Heart right ventricle (tissue), 16 donors: ENCODE data around the gene PAM16. TPM values are rescaled to one million over a fixed set of nuclear protein-coding genes. Genes with fewer than 3 reads are reported as not detected.

Source experiments
- ATAC-seq, 8 donors: fragments of 200-7000 bp; cut with Tn5 transposase; one replicate each; pipeline ENCODE4 v1.9.1; 2020; ENCODE audit warnings: mild to moderate bottlenecking in 8 of 8, moderate library complexity in 8 of 8, moderate number of reproducible peaks in 1 of 8
- DNase-seq, 2 donors: peaks; one replicate each; pipeline ENCODE4 v3.0.0-alpha.2; 2020
- H3K27ac ChIP-seq, 10 donors: fragments of 200-600 bp; sonication (generic) in 2 of 10; one replicate each; pipeline versions ENCODE4 v1.5.0 to v1.8.0; 2020 to 2022; ENCODE audit warnings: mild to moderate bottlenecking in 3 of 10
- H3K27me3 ChIP-seq, 7 donors: fragments of 200-600 bp; one replicate each; pipeline ENCODE4 v1.8.0; 2021 to 2022; ENCODE audit warnings: mild to moderate bottlenecking in 2 of 7
- H3K36me3 ChIP-seq, 9 donors: fragments of 200-600 bp; sonication (generic) in 1 of 9; one replicate each; pipeline versions ENCODE4 v1.5.0 to v1.8.0; 2020 to 2022; ENCODE audit warnings: mild to moderate bottlenecking in 2 of 9
- H3K4me1 ChIP-seq, 9 donors: fragments of 200-600 bp; sonication (generic) in 1 of 9; one replicate each; pipeline versions ENCODE4 v1.5.0 to v1.8.0; 2020 to 2022; ENCODE audit warnings: mild to moderate bottlenecking in 4 of 9
- H3K4me3 ChIP-seq, 10 donors: fragments of 200-600 bp; sonication (generic) in 2 of 10; one replicate each; pipeline versions ENCODE4 v1.5.0 to v1.8.0; 2020 to 2022; ENCODE audit warnings: mild to moderate bottlenecking in 7 of 10, moderate library complexity in 2 of 10
- H3K9me3 ChIP-seq, 11 donors: fragments of 200-600 bp in 10 of 11; sonication (generic) in 2 of 11; one replicate each; pipeline versions ENCODE4 v1.5.0 to v1.8.0; 2013 to 2022; ENCODE audit warnings: mild to moderate bottlenecking in 2 of 11, control low read depth in 1 of 11, moderate library complexity in 1 of 11
- WGBS, 2 donors: extraction: QIAGEN DNeasy Blood & Tissue Kit; methylation state at CpG; one replicate each; pipeline ENCODE4 v1.1.7; 2013; ENCODE audit warnings: inconsistent platforms in 1 of 2; 5-methylcytosine and 5-hydroxymethylcytosine counted together
- intact Hi-C, 10 donors: fragments of 100-400 bp; cut with DNase I; formaldehyde crosslinking; loops; one replicate each; pipeline versions ENCODE4 v1.11.1 to v1.14.2; 2022
- polyA plus RNA-seq, 2 donors: library from polyadenylated mRNA; stranded (reverse); fragments of 200-250 nt; gene quantifications; one replicate each; pipeline ENCODE4 v1.2.3, GENCODE V29; 2013
- total RNA-seq, 10 donors: library from RNA; stranded (reverse); fragmentation: NEBNext Ultra II Directional in 3 of 10; extraction: Animal tissue kit (Norgen Biotek cat#: 25700) in 3 of 10; gene quantifications; one replicate each; pipeline versions ENCODE4 v1.2.1 to v1.2.4, GENCODE V29; 2021 to 2023
- TF ChIP-seq, protein P1 (sequence below), 9 donors: fragments of 200-600 bp; sonication (generic) in 2 of 9; IDR thresholded peaks; one replicate each; pipeline versions ENCODE4 v1.5.0 to v1.8.0; 2021 to 2022; ENCODE audit warnings: antibody characterized with exemption in 9 of 9, mild to moderate bottlenecking in 5 of 9, moderate library complexity in 1 of 9
- donor health status: Arrhythmogenic right ventricular cardiomyopathy.
- donor health status: ischemic (EF 13 %, LVEDD 7.1; RV severe dilation, severe dysfunction).
- donor health status: healthy with polysubstance abuse.
- donor health status: DM: no; HTN: yes; CAD: no.
- donor health status: DM: no; HTN: no; CAD: no.
- donor health status: ischemic (EF 25% LVEDD 6.9; RV normal size, moderate dysfunction).
- donor health status: ischemic (EF 25% LVEDD 5.7; RV mildly dilated, moderate dysfunction).
- donor health status: healthy.
- donor health status: DM: yes; HTN: yes; CAD: no.
- donor health status: Ischemic cardiomyopathy.
- donor health status: ischemic (EF 35%, LVEDD 5.7; RV mildly dilated, moderate dysfunction).
- donor health status: nonischemic (EF 11% LVEDD 7.7; RV severe dilation, severe dysfunction).
- donor health status: DM: yes; HTN: yes; CAD: no.
- donor health status: PGD.
- donor health status: ischemic (EF 29% LVEDD 5.4; RV normal size, mild dysfunction).
- donor health status: nonischemic (EF 23%, LVEDD 6.1; RV moderate dilation, normal function).

PAM16 gene
- total and polyA plus RNA-seq, 12 donors, result 44.2 to 288 (median 59.0) TPM

DNA sequence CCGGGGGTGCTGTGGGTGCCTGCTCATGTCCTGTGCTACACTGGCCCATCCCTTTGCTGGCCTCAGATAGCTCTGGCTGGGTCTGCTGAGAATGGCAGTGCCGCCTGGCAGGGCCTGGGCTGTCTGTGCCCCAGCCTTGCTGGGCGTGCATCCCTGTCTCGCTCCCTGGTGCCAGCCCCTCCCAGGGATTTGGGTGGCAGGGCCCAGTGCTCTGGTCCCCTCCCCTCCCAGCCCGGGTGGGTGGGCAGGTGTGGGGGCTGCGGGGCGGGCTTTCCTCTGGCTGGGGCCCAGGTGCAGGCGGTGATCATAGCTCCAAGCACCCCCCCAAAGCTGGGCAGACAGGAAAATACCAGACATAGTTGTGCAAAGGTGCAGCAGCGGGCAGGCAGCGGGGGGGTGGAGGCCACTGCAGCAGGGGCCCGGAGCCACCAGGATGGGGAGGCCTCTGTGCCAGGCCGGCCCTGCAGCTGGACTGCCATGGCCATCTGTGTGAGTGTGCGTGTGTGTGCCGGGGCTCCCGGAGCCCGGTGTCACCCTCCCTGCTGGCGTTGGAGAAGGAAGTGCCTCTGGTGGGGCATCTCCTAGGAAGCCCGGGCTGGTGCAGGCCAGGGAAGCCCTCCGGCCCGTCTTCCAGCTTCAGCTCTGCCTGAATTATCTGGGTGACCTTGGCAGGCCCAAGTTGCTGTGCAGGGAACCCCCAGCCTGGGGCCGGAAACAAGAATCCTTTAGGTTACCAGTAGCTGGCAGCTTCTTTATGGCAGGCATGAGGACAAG, 27.9 kb downstream of the PAM16 start:
- peak in 5 of 8 donors; percentile 12 to 49 (median 43) for ATAC-seq
- TF ChIP-seq, protein P1, sequence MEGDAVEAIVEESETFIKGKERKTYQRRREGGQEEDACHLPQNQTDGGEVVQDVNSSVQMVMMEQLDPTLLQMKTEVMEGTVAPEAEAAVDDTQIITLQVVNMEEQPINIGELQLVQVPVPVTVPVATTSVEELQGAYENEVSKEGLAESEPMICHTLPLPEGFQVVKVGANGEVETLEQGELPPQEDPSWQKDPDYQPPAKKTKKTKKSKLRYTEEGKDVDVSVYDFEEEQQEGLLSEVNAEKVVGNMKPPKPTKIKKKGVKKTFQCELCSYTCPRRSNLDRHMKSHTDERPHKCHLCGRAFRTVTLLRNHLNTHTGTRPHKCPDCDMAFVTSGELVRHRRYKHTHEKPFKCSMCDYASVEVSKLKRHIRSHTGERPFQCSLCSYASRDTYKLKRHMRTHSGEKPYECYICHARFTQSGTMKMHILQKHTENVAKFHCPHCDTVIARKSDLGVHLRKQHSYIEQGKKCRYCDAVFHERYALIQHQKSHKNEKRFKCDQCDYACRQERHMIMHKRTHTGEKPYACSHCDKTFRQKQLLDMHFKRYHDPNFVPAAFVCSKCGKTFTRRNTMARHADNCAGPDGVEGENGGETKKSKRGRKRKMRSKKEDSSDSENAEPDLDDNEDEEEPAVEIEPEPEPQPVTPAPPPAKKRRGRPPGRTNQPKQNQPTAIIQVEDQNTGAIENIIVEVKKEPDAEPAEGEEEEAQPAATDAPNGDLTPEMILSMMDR (IDR thresholded peaks at IDR 0.05), result no peak
- H3K9me3 ChIP-seq, result no peaks in the 10 kb centered on the region
- H3K27ac ChIP-seq, result peak overlapping the region; percentile 11 to 93 (median 85)
- no peaks in the 10 kb centered on the region for H3K36me3 ChIP-seq
- intact Hi-C loops, result loop anchor here in 1 of 10 donors (5.0 kb wide), 1 partner anchor 51 kb away; the partner anchor contains the start of gene TFAP4
- peak overlapping the region in 3 of 10 donors; percentile 8 to 16 (median 12) for H3K4me3 ChIP-seq
- peaks cover 69 to 98% (median 84%) of the 10 kb centered on the region in 9 donors for H3K4me1 ChIP-seq
- no peak for DNase-seq
- peaks cover 0 to 4% (median 0%) of the 10 kb centered on the region in 7 donors for H3K27me3 ChIP-seq
- 42 to 49% methylated on average over 20 to 21 of the region's 21 CpGs for WGBS, 2 donors

DNA sequence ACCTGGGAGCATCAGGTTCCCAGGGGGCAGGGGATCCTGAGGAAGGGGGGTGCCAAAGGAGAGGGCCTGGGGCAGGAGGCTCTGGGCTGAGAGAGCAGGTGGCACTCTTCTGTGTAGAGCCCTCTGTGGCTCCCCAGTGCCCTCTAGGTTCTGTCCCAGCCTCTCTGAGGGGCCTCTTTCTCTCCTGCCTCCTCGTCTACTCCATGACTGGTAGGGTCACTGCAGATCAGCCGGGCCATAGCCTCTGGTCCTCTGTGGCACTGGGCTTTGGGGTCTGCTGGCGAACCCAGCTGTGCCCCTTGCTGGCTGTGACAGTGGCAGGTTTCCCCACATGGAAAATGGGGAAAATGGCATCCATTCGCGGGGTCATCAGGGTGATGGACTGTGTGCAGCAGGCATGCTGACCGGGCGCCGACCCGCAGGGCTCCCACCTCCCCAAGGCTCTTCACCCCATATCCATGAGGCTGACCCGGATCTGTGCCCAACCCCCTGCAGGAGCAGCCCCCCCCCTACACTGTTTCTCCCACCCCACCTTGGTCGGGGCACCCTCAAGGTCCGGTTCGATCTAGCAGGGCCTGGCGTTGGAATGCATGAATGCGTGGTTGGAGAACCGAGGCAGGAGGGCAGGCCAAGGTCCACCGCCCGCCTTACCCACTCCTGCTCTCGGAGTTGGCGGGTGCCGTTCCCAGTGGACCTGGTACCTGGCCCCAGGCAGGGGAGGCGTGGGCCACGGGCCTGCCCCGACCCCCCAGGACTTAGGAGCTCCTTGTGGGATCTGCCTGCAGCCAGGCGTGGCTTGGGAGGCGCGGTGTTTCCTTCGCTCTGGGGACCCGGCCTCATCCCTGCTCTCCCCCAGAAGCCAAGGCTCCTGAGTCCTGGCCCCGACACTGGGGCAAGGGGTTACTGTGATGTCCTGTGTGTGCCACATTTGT, 28.7 kb downstream of the PAM16 start:
- TF ChIP-seq, protein P1 (IDR thresholded peaks at IDR 0.05), result no peak
- no peak overlapping the region for H3K4me3 ChIP-seq
- 81 to 84% methylated on average over 30 of the region's 30 CpGs for WGBS, 2 donors
- H3K36me3 ChIP-seq, result no peaks in the 10 kb centered on the region
- peaks cover 74 to 100% (median 88%) of the 10 kb centered on the region in 9 donors for H3K4me1 ChIP-seq
- no peak for ATAC-seq
- peaks cover 0 to 3% (median 0%) of the 10 kb centered on the region in 7 donors for H3K27me3 ChIP-seq
- intact Hi-C loops, result loop anchor here in 1 of 10 donors (5.0 kb wide), 1 partner anchor 50 kb away; the partner anchor contains the start of gene TFAP4
- H3K9me3 ChIP-seq, result no peaks in the 10 kb centered on the region
- DNase-seq, result no peak
- peak overlapping the region in 8 of 10 donors; percentile 82 to 93 (median 86) for H3K27ac ChIP-seq

DNA sequence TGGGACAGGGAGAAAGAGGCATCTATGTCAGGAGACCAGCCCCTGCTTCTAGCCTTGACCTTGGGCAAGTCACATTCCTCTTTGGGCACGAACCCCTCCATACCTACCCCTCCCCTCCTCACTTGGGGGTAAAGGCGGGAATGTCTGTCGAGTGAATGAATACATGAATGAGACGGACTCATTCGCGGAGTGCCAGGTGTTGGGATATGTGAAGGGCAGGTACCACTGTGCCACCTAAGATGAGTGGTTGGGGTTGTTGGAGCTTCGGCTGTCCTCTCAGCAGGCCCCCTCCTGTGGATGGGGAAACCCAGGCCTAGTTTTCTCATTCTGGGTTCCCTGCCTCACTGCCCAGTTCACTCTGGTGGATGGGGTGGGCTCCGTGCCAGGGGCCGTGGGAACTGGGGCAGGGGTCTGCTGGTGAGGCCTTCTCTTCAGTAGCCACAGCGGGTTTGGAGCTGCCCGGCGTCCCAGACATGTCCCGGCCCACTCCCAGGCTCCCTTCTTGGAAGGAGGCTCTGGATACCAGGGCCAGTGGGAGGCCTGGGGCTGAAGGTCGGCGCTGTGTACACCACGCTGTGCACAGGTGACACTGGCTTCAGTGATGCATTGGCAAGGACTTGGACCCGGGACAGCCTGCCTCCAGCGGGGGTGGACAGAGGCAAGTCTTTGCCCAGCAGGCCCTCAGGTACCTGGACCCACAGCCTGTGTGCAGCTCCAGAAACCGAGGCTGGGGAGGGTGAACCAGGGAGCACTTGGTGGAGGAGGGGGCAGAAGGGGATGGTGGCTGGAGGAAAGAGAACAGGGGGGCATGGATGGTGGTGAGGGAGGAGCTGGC, 29.6 kb downstream of the PAM16 start:
- Histone ChIP-seq H3K9me3 (no peaks in the 10 kb centered on the region), H3K27ac (peak overlapping the region in 8 of 10 donors; percentile 53 to 98 (median 87)), H3K4me1 (peaks cover 73 to 100% (median 88%) of the 10 kb centered on the region in 9 donors), H3K27me3 (peaks cover 0 to 12% (median 0%) of the 10 kb centered on the region in 7 donors), H3K4me3 (no peak overlapping the region), H3K36me3 (no peaks in the 10 kb centered on the region)
- intact Hi-C loops, result loop anchor here in 1 of 10 donors (5.0 kb wide), 1 partner anchor 49 kb away; the partner anchor contains the start of gene TFAP4
- 85 to 87% methylated on average over 19 of the region's 19 CpGs for WGBS, 2 donors
- no peak for DNase-seq
- no peak for ATAC-seq
- TF ChIP-seq, protein P1 (IDR thresholded peaks at IDR 0.05), result no peak
